CD4-positive, alpha-beta T cell treated with Interleukin-4 for 4 hours (primary cell): ENCODE measurements around the gene WWC2.

Experiments
- DNase-seq: peaks from one replicate; pipeline ENCODE4 v3.0.0-alpha.2; 2020

The WWC2 gene

DNA sequence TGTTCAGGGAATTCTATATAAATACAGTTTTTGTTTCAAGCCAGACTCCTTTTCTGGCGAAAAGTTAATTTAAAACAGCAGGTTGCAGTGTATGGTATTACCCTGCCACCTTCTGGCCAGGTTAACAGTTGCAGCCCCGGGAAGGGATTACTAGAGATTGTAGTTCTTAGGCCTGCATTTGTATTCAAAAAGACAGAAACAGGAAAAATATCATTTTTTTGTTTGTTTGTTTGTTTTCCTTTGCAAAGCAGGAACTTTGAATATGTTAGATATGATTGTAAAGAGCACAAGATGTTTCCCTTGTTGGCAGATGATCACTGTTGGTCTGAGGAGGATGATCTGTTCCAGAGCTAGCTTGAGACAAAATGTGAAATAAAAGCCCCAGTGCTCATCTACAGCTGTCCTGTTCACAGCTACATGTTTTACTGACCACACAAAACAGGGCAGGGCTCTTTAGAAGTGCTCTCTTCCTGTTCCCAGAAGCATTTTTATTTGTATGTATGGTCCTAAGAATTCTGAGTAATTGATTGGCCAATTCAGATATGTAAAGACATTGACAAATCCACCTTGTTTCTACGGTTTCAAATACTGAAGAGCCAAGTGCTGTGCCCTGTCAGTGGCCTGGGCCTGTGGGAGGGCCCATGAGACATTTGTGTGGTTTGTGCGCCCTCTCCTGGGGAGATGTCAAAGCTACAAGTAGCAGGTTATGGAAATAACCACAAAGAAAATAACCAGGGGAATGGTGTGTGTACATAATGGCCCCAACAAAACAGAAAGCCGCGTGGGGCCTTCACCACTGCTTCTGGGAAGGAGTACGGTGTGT lies 163.1 kb downstream of the WWC2 start:
- peak; percentile 57 for DNase-seq

DNA sequence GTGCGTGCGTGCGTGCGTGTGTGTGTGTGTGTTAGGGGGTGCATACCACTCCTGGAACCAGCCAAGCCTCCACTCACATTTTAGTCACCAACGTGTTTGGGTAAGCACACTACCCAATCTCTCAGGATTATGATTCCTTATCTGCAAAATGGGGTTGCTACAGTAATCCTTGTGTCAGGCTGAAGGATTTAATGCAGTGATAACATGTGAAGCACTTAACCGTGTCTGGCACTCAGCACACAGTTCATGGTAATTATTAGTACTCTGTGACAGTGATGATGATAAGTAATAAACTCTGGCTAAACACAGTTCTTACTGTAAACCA lies 163.7 kb downstream of the WWC2 start:
- no peak for DNase-seq

DNA sequence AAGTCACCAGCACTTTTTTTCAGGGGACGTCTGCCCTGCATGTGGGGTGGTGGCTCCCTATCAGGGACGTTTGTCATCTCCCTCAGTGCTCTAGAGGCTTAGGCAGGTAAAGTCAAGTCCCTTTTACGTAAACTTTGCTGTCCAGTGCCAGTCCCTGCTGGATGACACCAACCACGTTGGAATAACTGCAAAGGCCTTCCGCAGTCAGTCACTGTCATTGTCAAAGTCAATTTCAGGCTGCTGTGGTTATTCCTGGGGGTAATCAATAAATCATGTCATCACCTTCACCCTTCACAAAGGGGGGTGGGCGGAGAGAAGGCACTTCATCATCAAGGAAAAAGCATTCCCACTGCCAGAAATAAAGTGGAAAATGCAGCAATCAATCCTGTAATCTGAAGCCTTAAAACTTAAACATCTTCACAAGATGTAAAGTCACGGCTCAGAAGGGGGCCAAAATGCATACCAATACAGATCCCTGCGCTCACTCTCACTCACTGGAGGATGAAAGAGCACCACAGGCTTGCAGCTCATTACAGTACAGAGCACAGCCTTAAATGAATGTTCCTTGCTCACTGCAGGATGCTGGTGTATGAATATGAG lies 164.8 kb downstream of the WWC2 start:
- no peak for DNase-seq

DNA sequence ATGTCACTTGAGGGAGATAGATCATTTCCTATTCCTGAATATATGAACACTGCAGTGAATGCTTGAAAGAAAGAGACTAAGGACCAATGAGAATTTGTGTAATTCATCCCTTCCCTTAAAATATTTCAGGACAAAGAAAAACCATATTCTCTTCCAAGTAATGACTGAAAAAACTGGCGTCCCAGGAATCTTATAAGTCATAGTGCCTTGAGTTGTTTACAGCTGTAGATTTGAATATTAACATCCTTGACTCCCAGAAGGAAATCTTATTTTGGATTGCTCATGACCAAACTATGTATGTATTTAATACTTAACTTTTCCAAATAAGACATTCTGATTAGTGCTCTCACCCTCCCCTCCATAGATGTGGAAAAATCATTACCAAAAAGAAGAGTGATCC lies 165.6 kb downstream of the WWC2 start:
- no peak for DNase-seq

DNA sequence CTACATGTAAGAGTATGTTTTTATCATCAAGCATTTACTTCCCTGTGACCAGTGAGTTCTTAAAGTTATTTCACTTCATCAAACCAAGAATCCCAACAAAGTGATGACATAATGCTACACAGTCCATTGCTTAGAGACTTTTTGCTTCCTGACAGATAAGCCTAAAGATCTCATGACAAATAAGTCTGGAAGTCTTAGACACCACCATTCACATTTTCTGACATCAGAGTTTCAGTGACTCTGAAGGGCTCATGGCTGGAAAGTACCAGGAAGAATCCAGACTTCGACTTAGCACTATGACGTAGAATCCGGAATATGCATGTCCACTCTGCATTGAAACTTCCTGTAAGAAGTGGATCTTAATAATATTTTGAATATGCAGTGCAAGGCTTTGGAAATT lies 167.3 kb downstream of the WWC2 start:
- no peak for DNase-seq

DNA sequence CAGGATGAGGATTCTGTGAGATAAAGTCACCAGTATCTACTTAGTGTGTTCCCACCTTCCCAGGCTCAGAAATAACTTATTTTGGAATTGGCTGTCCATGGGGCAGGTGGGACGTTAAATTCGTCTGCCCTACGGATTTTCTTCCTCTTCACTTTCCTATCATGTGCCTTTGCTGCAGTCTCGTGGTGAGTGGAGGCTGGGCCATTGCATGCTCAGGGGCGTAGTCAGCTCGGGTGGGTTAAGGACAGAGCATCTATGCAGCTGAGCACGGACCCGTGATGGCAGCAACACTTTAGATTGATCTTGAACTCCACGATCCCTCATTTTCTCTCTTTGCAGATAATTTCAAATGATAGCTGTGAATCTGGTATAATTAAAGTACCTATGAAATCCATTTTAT lies 169.5 kb downstream of the WWC2 start:
- no peak for DNase-seq

DNA sequence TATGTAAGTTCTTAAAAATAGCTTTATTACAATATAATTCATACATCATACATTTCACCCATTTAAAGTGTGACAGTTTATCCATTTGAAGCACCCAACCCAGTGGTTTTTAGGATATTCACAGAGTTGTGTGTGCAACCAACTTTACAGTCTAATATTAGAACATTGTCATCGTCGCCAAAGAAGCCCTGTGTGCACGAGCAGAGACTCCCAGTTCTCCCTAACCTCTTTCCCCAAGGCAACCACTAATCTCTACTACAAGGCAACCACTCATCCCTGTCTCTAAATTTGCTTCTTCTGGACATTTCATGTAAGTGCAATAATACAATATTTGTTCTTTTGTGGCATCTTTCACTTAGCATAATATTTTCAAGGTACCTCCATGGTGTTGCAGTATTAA lies 173.3 kb downstream of the WWC2 start:
- no peak for DNase-seq

DNA sequence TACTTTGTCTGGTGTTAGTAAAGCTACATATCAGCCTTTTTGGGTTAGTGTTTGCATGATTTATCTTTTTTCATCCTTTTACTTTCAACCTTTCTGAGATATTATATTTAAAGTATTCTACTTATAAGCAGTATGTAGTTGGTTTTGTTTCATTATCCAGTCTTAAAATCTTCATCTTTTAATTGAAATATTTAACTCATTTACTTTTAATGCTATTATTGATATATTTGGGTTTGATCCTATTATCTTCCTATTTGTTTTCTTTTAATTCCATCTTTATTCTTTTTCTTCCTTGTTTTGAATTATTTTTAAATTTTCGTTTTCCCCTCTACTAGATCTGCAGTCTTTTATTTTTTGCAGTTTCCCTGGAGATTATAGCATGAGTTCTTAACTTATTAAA lies 177.0 kb downstream of the WWC2 start:
- no peak for DNase-seq

DNA sequence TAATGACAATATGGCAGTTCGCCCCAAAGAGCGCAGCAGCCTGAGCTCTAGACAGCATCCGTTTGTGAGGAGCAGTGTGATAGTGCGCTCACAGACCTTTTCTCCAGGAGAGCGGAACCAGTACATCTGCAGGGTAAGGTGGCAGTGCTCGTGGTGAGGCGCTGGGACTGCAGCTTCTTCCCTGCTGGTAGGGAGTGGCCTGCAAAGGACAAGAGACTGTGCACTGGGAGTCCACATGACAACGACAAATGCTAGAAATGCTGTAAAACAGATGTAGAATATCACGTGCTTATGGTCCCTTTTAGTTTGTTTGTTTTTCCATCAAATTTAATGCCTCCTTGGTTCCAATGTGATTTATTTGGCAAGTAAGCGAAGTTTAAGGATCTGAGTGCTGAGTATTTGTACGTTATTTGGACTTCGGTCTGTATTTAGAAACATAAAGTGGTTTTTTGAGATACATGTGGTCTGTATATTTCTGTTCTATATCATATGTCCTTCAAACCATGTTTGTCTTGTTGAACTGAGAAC lies 185.3 kb downstream of the WWC2 start:
- no peak for DNase-seq

DNA sequence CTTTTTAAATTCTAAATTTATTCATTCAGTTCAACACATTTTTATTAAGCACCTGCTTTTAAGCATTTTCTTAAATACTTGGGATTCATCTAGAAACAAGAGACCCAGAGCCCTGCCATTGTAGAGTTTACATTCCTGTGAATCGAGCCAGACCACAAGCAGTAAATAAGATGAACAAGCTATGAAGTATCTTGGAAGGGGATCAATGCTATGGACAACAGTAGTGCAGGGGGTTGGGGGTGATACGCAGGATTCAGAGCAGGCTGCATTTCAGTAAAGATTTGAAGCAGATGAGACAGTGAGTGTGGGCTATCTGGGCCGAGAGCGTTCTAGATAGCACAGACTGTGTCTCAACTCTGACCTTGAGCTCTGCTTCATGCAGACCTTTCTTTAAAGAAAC lies 185.9 kb downstream of the WWC2 start:
- no peak for DNase-seq

DNA sequence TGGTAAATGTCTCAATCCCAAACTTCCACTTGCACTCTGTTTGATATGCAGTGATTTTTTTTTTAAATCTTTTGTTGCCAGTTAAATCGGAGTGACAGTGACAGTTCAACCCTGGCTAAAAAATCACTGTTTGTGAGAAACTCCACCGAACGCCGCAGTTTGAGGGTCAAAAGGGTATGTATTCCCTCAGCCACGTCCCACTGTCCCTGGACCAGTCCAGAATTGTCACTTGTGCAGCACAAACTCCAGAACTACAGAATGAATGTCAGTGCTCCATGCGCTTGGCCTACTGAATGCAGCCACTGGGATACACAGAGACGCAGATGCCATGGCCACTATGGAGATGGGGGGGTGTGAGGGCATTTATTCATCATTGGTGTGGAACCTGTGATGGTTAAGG lies 186.8 kb downstream of the WWC2 start:
- DNase-seq, result no peak

DNA sequence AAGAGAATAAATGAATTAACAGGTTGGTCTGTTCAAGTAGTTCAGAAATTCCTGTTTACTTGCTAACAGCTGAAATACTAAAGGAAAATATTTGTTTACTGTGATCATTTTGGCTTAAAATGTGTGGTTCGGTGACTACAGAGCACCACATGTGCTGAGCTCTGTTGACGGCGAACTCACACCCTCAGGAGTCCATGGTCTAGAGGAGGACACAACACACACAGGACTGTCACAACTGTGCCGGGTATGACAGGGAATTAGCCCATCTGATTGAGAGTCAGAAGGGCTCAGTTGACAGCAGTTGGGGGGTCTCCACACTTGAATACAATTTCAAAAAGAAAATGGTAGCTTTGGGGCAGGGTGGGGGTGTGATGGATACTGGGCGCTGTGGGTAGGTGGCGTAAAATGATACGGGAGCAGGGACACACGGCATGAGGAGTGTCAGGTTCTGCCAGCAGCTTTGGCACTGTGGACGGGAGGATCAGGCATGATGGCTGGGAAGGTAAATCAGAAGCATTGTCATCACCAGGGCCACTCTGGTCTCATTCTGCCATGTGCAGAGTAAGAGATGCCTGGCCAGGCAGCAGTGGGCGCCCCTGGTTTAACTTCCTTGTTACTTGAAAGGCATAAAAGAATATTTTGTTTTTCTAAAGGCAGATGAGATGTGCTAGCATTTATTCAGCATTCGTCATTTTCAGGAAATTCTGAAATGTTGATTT lies 187.7 kb downstream of the WWC2 start:
- no peak for DNase-seq

DNA sequence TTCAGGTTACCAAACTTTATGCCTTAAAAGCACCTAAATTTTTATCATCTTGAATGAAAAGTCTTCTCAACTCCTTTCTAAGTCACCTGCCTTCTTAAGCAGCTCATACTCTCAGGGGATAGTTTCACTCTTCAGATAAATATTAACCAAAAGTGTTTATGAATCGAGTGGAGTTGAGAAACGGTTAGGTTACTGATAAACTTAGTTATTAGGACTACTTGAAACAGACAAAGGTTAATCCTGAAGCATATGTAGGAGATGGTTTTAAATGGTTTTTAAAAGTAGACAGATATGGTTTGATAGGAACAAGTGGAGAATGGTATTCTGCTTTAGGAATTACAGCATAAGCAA lies 188.2 kb downstream of the WWC2 start:
- DNase-seq, result no peak

DNA sequence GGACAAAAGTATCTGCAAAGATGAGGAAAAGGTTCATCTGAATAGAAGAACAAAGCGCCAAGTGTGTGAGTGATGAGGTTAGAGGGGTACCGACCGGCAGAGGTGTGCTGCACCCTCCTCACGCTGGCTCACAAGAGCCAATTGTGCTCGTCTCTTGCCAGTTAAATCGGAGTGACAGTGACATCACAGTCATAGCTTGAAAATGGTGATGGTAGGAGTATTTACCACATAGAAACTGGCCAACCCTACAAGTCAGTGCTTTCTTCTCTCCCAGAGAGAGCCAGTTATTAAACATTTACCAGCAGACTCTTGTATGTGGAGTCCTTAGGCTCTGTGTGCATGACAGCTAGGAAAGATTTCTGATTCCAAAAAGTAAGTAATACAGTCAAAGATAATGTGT lies 188.6 kb downstream of the WWC2 start:
- DNase-seq, result no peak

DNA sequence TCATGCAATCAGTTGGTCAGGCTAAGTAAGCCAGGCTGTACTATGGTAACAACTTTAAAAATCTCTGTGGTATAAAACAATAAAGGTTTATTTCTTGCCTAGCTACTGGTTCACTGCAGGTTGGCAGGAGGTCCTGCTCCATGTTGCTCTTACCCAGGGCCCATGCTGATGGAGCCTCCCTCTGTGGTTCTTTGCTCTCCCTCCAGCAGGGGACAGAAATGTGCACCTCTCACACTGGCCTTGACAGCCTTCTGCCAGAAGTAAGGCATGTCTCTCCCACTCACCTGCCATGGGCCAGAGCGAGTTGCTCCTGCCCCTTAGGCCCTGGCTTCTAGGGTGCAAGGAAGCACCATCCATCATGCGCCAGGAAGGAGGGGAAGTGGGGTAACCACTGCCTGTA lies 189.9 kb downstream of the WWC2 start:
- DNase-seq, result no peak

DNA sequence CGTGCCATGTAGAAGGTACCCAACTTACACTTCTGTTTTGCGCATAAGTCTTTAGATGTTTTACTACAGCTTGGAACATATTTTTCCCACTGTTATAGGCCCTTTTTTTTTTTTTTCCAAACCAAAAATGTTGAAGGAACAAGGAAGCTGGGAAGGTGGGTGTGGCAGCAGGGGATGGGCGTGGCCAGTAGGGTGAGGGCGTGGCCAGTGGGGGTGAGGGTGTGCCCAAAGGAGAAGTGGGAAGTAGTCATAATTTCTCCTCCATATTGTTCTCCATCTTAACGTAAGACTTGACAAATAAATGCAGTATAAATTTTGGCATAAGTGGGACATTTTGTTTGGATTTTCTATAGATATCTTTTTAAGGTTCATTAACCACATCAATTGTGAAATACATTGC lies 190.6 kb downstream of the WWC2 start:
- no peak for DNase-seq

DNA sequence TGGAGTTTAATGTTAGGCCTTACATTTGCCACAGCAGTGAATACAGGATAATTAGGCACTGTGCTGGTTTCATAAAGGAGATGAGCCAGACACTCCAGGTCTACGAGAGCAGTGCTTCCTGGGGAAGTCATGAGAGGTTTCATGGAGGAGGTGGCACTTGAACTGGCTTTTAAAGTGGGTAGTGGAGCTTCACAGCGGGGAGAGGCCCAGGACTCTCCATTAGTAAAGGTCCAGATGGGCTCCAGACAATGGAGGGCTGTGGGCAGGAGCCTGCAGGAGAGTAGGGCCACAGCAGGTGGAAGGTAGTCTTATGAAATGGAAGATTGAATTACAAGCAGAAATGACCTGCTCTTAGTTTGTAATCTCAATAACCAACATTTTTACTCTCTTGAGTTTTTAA lies 192.0 kb downstream of the WWC2 start:
- no peak for DNase-seq

DNA sequence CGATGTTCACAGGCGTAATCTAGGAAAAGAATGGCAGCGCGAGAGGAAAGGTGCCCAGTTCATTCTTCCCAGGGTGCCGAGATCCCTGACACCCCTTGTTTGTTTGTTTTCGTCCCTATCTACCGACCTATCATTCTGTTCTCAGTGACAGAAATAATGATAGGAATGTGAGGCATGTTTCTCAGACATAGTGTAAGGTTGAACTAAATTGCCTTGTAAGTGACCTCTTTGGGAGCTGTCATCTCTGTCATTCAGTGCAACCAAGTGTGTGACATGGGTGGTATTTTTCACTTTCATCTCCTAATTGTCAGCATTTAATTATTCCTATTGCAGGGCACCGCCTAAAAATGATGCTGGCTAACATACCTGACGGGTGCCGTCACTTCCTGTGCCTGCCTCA lies 196.7 kb downstream of the WWC2 start:
- no peak for DNase-seq

DNA sequence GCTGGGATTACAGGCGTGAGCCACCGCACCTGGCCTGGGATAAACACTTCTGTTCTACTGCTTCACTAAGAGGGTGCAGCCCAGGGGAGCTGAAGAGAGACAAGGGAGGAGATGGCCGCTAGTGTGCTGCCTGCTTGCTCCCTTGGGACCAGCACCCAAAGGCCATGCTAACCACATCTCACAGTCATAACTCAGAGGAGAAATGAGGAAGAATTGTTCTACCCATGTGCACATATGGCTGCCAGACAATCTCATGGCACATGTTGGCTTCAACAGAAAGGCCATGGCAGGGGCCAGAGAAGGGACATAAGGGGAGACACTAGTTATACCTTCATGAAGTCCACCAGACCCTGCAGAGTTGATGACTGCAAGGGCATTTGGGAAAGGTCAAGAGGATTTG lies 198.6 kb downstream of the WWC2 start:
- no peak for DNase-seq

DNA sequence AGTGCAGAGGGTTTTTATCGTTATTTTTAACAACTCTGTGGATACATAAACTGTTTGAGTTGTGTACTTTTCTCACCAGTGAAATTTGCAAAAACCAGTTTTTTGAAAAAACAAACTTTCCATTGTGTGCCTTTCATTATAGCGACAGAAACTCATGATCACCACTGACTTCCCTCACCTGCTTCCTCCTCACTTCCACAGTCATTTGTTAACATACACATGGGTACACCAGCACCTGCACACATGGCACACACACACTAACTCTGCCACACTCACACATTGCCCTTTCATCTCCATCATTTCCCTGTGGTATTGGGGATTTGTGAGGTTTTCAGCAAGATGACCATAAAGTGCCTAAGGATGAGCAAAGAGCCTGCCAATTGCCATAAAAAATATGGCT lies 200.4 kb downstream of the WWC2 start:
- no peak for DNase-seq

DNA sequence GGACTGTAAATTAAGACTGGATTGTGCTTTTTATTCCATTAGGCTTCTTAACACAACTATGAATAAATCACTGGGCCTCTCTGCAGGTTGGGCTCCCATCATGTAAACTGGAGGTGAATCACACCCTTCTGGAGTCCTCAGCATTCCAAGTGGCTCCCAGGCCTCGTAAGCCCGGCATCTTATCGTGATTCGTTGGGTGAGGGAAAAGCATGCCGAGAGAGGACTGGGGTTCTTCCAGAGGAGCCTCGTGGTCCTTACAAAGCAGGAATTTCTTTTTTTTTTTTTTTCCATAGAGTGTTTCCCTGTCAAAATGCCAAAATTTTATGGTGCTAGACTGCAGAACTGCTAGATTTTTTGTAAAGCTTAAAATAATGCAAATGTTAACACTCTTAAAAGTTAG lies 201.0 kb downstream of the WWC2 start:
- DNase-seq, result no peak

DNA sequence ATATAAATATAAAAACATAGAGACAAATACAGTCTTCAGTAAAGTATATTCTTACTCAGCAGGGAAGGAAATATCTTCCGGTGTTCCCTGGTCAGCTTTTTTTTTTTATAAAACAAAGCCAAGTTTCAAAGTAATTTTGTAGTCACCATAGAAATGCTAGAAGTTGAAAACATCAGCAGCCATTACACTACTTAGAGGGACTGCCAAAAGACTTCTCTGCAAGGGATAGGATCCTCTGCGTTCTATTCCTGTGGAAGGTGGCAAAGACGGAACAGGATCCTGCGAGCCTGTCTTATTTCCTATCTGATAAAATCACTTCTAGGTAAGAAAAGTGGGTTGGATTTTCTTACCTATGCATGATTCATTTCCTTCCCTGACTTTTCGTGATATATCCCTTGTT lies 201.6 kb downstream of the WWC2 start:
- no peak for DNase-seq

DNA sequence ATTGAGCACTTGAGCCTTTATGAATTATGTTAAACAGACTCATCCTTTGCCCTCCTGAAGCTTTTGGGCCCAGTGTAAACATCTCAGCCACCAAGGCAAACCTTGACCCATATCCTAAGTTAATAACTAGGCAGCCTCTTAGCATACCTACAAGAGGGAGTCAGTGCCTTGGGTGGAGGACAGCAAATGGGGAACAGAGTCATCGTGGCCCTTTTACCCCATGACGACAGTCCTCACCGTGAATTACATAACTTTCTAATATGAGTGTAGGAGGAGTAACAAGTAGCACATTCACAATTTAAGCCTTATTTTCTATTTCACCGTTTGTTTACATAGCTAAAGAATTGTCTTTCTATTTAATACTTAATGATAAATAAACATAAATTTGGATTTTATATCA lies 204.2 kb downstream of the WWC2 start:
- DNase-seq, result no peak

DNA sequence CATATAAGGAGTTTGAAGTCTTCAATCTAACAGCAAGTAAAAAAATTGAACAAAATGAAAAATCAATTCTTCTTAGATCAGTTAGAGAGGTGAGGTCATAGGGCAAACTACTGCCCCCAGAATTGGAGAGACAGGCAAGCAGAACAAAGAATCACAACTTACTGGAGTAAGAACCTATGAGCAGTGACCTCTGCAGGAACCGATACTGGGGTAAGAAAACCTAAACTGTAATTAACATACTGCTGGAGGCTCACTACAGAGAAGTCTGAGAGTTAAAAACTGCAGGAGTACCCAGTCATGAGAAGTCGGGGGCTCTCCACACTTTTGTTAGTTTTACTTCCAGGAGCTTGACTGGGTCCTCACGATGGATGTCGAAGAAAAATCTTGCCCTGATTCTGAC lies 205.0 kb downstream of the WWC2 start:
- no peak for DNase-seq
